SK-N-SH (cell line): ENCODE data around the gene SHISA5. TPM values are rescaled to one million over a fixed set of nuclear protein-coding genes. Genes with fewer than 3 reads are reported as not detected.

Experiments
- CTCF ChIA-PET: fragments of 300-600, 350-600 bp; formaldehyde crosslinking; extraction: SDS; loops from one replicate; lab custom pipeline; 2021; lab: Yijun Ruan, JAX
- POLR2A ChIA-PET: fragments of 350-600 bp; sonication (Branson Sonifier 250); formaldehyde crosslinking; extraction: SDS; loops from one replicate; lab custom pipeline; 2020; ENCODE audit warnings: antibody characterized with exemption, inconsistent platforms; lab: Yijun Ruan, JAX
- DNase-seq: peaks from one replicate; pipeline ENCODE4 v3.0.0; 2012
- H2AFZ ChIP-seq: fragments of 200-600 bp; sonication (generic); 2 replicates; pipeline ENCODE4 v1.8.1; 2016; ENCODE audit warnings: antibody characterized with exemption, mild to moderate bottlenecking, low read depth
- H3F3A ChIP-seq: fragments of 200-600 bp; sonication (generic); replicated peaks from 2 replicates; pipeline ENCODE3; 2016; ENCODE audit warnings: antibody characterized with exemption, mild to moderate bottlenecking; ENCODE audit not compliant: insufficient read depth
- H3K27ac ChIP-seq, 2 experiments: fragments of 200-500 bp in 1 of 2; fragments of 200-600 bp in 1 of 2; sonication (Bioruptor generic) in 1 of 2; sonication (generic), shearing (Covaris generic) in 1 of 2; 2 replicates each; pipeline versions ENCODE4 v1.5.1 to v1.6.1; 2014 to 2016; ENCODE audit warnings: low read depth in 2 of 2, inconsistent platforms in 1 of 2, low read length in 1 of 2, mild to moderate bottlenecking in 1 of 2, mixed read lengths in 1 of 2
- H3K27me3 ChIP-seq: fragments of 200-600 bp; sonication (generic), shearing (Covaris generic); 2 replicates; pipeline ENCODE4 v1.6.1; 2016; ENCODE audit warnings: mixed run types; ENCODE audit not compliant: insufficient read depth
- H3K36me3 ChIP-seq, 2 experiments: fragments of 200-500 bp in 1 of 2; fragments of 200-600 bp in 1 of 2; sonication (Bioruptor generic) in 1 of 2; sonication (generic) in 1 of 2; replicated peaks in 1 of 2; 2 replicates each; pipeline versions ENCODE3 to v1.5.1; 2014 to 2016; ENCODE audit warnings: low read length in 1 of 2, mild to moderate bottlenecking in 1 of 2; ENCODE audit not compliant: insufficient read depth in 2 of 2, control insufficient read depth in 1 of 2
- H3K4me1 ChIP-seq, 2 experiments: fragments of 200-500 bp in 1 of 2; fragments of 200-600 bp in 1 of 2; sonication (Bioruptor generic) in 1 of 2; sonication (generic), shearing (Covaris generic) in 1 of 2; 2 replicates each; pipeline versions ENCODE4 v1.5.1 to v1.6.1; 2014 to 2016; ENCODE audit warnings: low read depth in 1 of 2, low read length in 1 of 2, mixed run types in 1 of 2; ENCODE audit not compliant: insufficient read depth in 2 of 2, control insufficient read depth in 1 of 2
- H3K4me2 ChIP-seq: fragments of 200-600 bp; sonication (generic), shearing (Covaris generic); 2 replicates; pipeline ENCODE4 v1.6.1; 2017; ENCODE audit warnings: mixed run types
- H3K4me3 ChIP-seq, 2 experiments: fragments of 200-500 bp in 1 of 2; fragments of 200-600 bp in 1 of 2; sonication (Bioruptor generic) in 1 of 2; sonication (generic), shearing (Covaris generic) in 1 of 2; 2 replicates each; pipeline versions ENCODE4 v1.5.1 to v1.8.1; 2014 to 2016; ENCODE audit warnings: low read depth in 2 of 2, inconsistent platforms in 1 of 2, low read length in 1 of 2, mild to moderate bottlenecking in 1 of 2, mixed read lengths in 1 of 2, moderate library complexity in 1 of 2
- H3K79me2 ChIP-seq: fragments of 200-600 bp; sonication (generic); 2 replicates; pipeline ENCODE4 v1.8.1; 2017; ENCODE audit warnings: mild to moderate bottlenecking; ENCODE audit not compliant: insufficient read depth
- H3K9ac ChIP-seq: fragments of 200-600 bp; sonication (generic); 2 replicates; pipeline ENCODE4 v1.6.1; 2017; ENCODE audit warnings: mixed run types
- H3K9me2 ChIP-seq: fragments of 200-600 bp; sonication (generic); 2 replicates; pipeline ENCODE4 v1.6.1; 2017; ENCODE audit warnings: mixed run types
- H3K9me3 ChIP-seq: fragments of 200-600 bp; sonication (generic); 2 replicates; pipeline ENCODE4 v1.6.1; 2017; ENCODE audit warnings: mixed run types, mild to moderate bottlenecking, moderate library complexity
- H4K20me1 ChIP-seq: fragments of 200-600 bp; sonication (generic); 2 replicates; pipeline ENCODE4 v1.6.1; 2017; ENCODE audit warnings: mild to moderate bottlenecking, mixed run types; ENCODE audit not compliant: insufficient read depth
- CTCF ChIP-seq: fragments of 200-600 bp; sonication (generic); IDR thresholded peaks from 2 replicates; pipeline ENCODE4 v1.6.1; 2017; ENCODE audit warnings: antibody characterized with exemption, mild to moderate bottlenecking, moderate library complexity
- ELF1 ChIP-seq: IDR thresholded peaks from 2 replicates; pipeline ENCODE4 v1.4.0; 2012
- FOXM1 ChIP-seq: IDR thresholded peaks from 2 replicates; pipeline ENCODE4 v1.4.0; 2012; ENCODE audit warnings: low read depth, mild to moderate bottlenecking
- JUND ChIP-seq: IDR thresholded peaks from 2 replicates; pipeline ENCODE4 v1.4.0; 2012
- NFIC ChIP-seq: IDR thresholded peaks from 2 replicates; pipeline ENCODE4 v1.4.0; 2012; ENCODE audit warnings: borderline replicate concordance
- NRF1 ChIP-seq: IDR thresholded peaks from 2 replicates; pipeline ENCODE4 v1.6.1; 2012; ENCODE audit warnings: low read depth, mild to moderate bottlenecking, low read length
- RAD21 ChIP-seq: IDR thresholded peaks from 2 replicates; pipeline ENCODE4 v1.6.1; 2012; ENCODE audit warnings: mild to moderate bottlenecking, low read length
- RCOR1 ChIP-seq: fragments of 150-350 bp; IDR thresholded peaks from 2 replicates; pipeline ENCODE4 v1.6.1; 2017; ENCODE audit warnings: antibody characterized with exemption, low read length
- REST ChIP-seq: IDR thresholded peaks from 2 replicates; pipeline ENCODE4 v1.6.1; 2012; ENCODE audit warnings: mild to moderate bottlenecking, low read depth, low read length, moderate library complexity
- RXRA ChIP-seq: IDR thresholded peaks from 2 replicates; pipeline ENCODE4 v1.4.0; 2012; ENCODE audit warnings: low read depth, mild to moderate bottlenecking, borderline replicate concordance
- USF2 ChIP-seq: fragments of 150-350 bp; IDR thresholded peaks from 2 replicates; pipeline ENCODE4 v1.6.1; 2017; ENCODE audit warnings: antibody characterized with exemption, low read length, low read depth, borderline replicate concordance
- WGBS: methylation state at CpG from one replicate; pipeline ENCODE4 v1.1.6; 2017; ENCODE audit warnings: low lambda C conversion rate; 5-methylcytosine and 5-hydroxymethylcytosine counted together
- polyA plus RNA-seq, 3 experiments: library from polyadenylated mRNA; depleted of rRNA; stranded (reverse); fragments of >200 nt; gene quantifications; 2 replicates each; pipeline ENCODE4 v1.2.3, GENCODE V29; 2012

SHISA5 gene
- polyA plus RNA-seq, 1 of the 3 experiments (the other 2 are of a cell fraction): 194 TPM

GRCh38 chr3:48460517-48460902, 43.5 kb downstream of the SHISA5 start:
- ChIA-PET POLR2A (interaction anchor here (1.8 kb wide), 1 partner anchor 9 kb away, joined by 3 read pairs; no protein-coding TSS in a partner anchor), CTCF (no interaction called here)
- H3K36me3 ChIP-seq: peaks cover 45 to 46% of the 10 kb centered on the region in 2 experiments
- H2AFZ ChIP-seq: no peak overlapping the region
- 100% methylated on average over 1 of the region's 3 CpGs for WGBS
- TF ChIP-seq RCOR1 (no peak), CTCF (no peak), ELF1 (no peak), REST (no peak), RAD21 (no peak), NFIC (no peak), USF2 (no peak), FOXM1 (no peak), JUND (no peak), RXRA (no peak), NRF1 (no peak)
- H3K27ac ChIP-seq: no peak overlapping the region
- H3K4me2 ChIP-seq: no peak overlapping the region
- no peaks in the 10 kb centered on the region for H3K27me3 ChIP-seq
- no peaks in the 10 kb centered on the region for H3K79me2 ChIP-seq
- H3K4me1 ChIP-seq: peaks cover 3 to 18% of the 10 kb centered on the region in 2 experiments; a peak in 1 of 4 replicates
- no peaks in the 10 kb centered on the region for H3K9me2 ChIP-seq
- no peaks in the 10 kb centered on the region for H3K9me3 ChIP-seq
- no peak overlapping the region for H3K4me3 ChIP-seq
- no peak for DNase-seq
- peaks cover 16% of the 10 kb centered on the region for H3F3A ChIP-seq
- no peaks in the 10 kb centered on the region for H4K20me1 ChIP-seq
- H3K9ac ChIP-seq: no peak overlapping the region
